Panc1 (cell line): Measurements from ENCODE around the gene SLC27A1. TPM values are rescaled to one million over a fixed set of nuclear protein-coding genes. Genes with fewer than 3 reads are reported as not detected.
"Not testable (repeated sequence)": the region's sequence is repeated elsewhere in the genome, so short reads cannot be mapped to it uniquely, and the experiment has no call there.

Source experiments
- ATAC-seq: fragments of 200-7000 bp; cut with Tn5 transposase; 2 replicates; pipeline ENCODE4 v1.9.1; 2020; ENCODE audit warnings: mild to moderate bottlenecking, moderate library complexity
- BruUV-seq: library from RNA; stranded (reverse); fragments of 400-500 nt; replicated peaks from 2 replicates; lab custom pipeline; 2021; lab: Mats Ljungman, UMichigan
- CTCF ChIA-PET: fragments of 300-600 bp; sonication (Branson Sonifier 250); formaldehyde crosslinking; loops from one replicate; lab custom pipeline; 2022; ENCODE audit warnings: antibody characterized with exemption; lab: Charles Lee
- POLR2A ChIA-PET: fragments of 300-600 bp; sonication (Branson Sonifier 250); formaldehyde crosslinking; loops from one replicate; lab custom pipeline; 2022; ENCODE audit warnings: antibody characterized with exemption; lab: Charles Lee
- DNase-seq: peaks from one replicate; pipeline ENCODE4 v3.0.0-alpha.2; 2010; ENCODE audit warnings: low read depth, low spot score
- H3K27ac ChIP-seq: 2 replicates; pipeline ENCODE4 v1.5.1; 2011; ENCODE audit warnings: mild to moderate bottlenecking, low read length, inconsistent platforms
- H3K27me3 ChIP-seq: fragments of 200-500 bp; sonication (Bioruptor generic); 2 replicates; pipeline ENCODE4 v1.6.0; 2014; ENCODE audit warnings: low read length, inconsistent platforms; ENCODE audit not compliant: control insufficient read depth, insufficient read depth
- H3K36me3 ChIP-seq: fragments of 200-500 bp; sonication (Bioruptor generic); 2 replicates; pipeline ENCODE4 v1.5.1; 2014; ENCODE audit warnings: inconsistent platforms, mild to moderate bottlenecking, low read length, moderate library complexity; ENCODE audit not compliant: control insufficient read depth, insufficient read depth
- H3K4me1 ChIP-seq: 2 replicates; pipeline ENCODE4 v1.5.1; 2011; ENCODE audit warnings: inconsistent platforms, mild to moderate bottlenecking, low read length, moderate library complexity; ENCODE audit not compliant: control insufficient read depth, insufficient read depth
- H3K4me3 ChIP-seq, 2 experiments: 2 replicates each; pipeline ENCODE4 v1.5.1; 2011 to 2012; ENCODE audit warnings: low read depth in 2 of 2, low read length in 2 of 2, mild to moderate bottlenecking in 2 of 2, inconsistent platforms in 1 of 2, moderate library complexity in 1 of 2
- H3K9me3 ChIP-seq: fragments of 200-500 bp; sonication (Bioruptor generic); 2 replicates; pipeline ENCODE4 v1.5.1; 2014; ENCODE audit warnings: low read depth, mild to moderate bottlenecking, inconsistent platforms, low read length, moderate library complexity; ENCODE audit not compliant: control insufficient read depth, insufficient read depth
- CTCF ChIP-seq: fragments of 450-650 bp; IDR thresholded peaks from 2 replicates; pipeline ENCODE4 v1.5.1; 2017; ENCODE audit warnings: mild to moderate bottlenecking
- POLR2AphosphoS5 ChIP-seq: IDR thresholded peaks from 2 replicates; pipeline ENCODE4 v1.6.1; 2012; ENCODE audit warnings: mild to moderate bottlenecking, low read depth, low read length, moderate library complexity
- SIN3A ChIP-seq: IDR thresholded peaks from 2 replicates; pipeline ENCODE4 v1.6.1; 2012; ENCODE audit warnings: low read depth, mild to moderate bottlenecking, low read length, moderate library complexity, borderline replicate concordance; ENCODE audit not compliant: insufficient read depth
- TCF7L2 ChIP-seq: IDR thresholded peaks from 2 replicates; pipeline ENCODE4 v1.6.1; 2011; ENCODE audit warnings: mild to moderate bottlenecking, low read depth, low read length, inconsistent platforms
- in situ Hi-C: cut with HindIII; loops from 2 replicates; pipeline ENCODE4 v1.10.0; 2016; ENCODE audit warnings: low sequenced_read_pairs, low pct_unique_long_range_greater_than_20kb
- intact Hi-C: fragments of 100-400 bp; cut with micrococcal nuclease; formaldehyde crosslinking; loops from one replicate; pipeline ENCODE4 v1.10.0; 2022; ENCODE audit not compliant: unreplicated experiment
- total RNA-seq: library from RNA; stranded (reverse); gene quantifications from one replicate; pipeline ENCODE4 v1.2.1, GENCODE V29; 2021; ENCODE audit not compliant: unreplicated experiment
- TF ChIP-seq, protein P1 (sequence below), 2 experiments: IDR thresholded peaks; 2 replicates each; pipeline ENCODE4 v1.6.1; 2011 to 2012; ENCODE audit warnings: low read depth in 2 of 2, control low read depth in 1 of 2, low read length in 1 of 2, mild to moderate bottlenecking in 1 of 2, moderate library complexity in 1 of 2; ENCODE audit not compliant: insufficient read depth in 1 of 2

The SLC27A1 gene
- total RNA-seq, 1 experiment from 2014 or later, result 5.4 TPM

GRCh38 chr19:17517898-17518297 lies 47.6 kb downstream of the SLC27A1 start:
- ATAC-seq, result no peak
- BruUV-seq, result no TSS peak
- Histone ChIP-seq H3K27me3 (no peaks in the 10 kb centered on the region), H3K36me3 (no peaks in the 10 kb centered on the region; the same call in 1 of the 2 replicates), H3K4me3 (no peak overlapping the region), H3K4me1 (no peaks in the 10 kb centered on the region), H3K9me3 (0 out of 2 replicates have a peak, but pooled peaks cover 2% of the 10 kb centered on the region), H3K27ac (no peak overlapping the region)
- in situ Hi-C loops, result no loop called here
- TF ChIP-seq CTCF (no peak), TCF7L2 (no peak), POLR2AphosphoS5 (no peak), SIN3A (no peak)
- TF ChIP-seq, protein P1, sequence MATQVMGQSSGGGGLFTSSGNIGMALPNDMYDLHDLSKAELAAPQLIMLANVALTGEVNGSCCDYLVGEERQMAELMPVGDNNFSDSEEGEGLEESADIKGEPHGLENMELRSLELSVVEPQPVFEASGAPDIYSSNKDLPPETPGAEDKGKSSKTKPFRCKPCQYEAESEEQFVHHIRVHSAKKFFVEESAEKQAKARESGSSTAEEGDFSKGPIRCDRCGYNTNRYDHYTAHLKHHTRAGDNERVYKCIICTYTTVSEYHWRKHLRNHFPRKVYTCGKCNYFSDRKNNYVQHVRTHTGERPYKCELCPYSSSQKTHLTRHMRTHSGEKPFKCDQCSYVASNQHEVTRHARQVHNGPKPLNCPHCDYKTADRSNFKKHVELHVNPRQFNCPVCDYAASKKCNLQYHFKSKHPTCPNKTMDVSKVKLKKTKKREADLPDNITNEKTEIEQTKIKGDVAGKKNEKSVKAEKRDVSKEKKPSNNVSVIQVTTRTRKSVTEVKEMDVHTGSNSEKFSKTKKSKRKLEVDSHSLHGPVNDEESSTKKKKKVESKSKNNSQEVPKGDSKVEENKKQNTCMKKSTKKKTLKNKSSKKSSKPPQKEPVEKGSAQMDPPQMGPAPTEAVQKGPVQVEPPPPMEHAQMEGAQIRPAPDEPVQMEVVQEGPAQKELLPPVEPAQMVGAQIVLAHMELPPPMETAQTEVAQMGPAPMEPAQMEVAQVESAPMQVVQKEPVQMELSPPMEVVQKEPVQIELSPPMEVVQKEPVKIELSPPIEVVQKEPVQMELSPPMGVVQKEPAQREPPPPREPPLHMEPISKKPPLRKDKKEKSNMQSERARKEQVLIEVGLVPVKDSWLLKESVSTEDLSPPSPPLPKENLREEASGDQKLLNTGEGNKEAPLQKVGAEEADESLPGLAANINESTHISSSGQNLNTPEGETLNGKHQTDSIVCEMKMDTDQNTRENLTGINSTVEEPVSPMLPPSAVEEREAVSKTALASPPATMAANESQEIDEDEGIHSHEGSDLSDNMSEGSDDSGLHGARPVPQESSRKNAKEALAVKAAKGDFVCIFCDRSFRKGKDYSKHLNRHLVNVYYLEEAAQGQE (IDR thresholded peaks at IDR 0.05; ENCODE audit: insufficient read depth in 1 of 2, low read depth in 2 of 2, low read length in 1 of 2), result no peak
- intact Hi-C loops, result no loop called here
- no peak for DNase-seq
- POLR2A ChIA-PET, result no interaction called here
- CTCF ChIA-PET, result no interaction called here

DNA sequence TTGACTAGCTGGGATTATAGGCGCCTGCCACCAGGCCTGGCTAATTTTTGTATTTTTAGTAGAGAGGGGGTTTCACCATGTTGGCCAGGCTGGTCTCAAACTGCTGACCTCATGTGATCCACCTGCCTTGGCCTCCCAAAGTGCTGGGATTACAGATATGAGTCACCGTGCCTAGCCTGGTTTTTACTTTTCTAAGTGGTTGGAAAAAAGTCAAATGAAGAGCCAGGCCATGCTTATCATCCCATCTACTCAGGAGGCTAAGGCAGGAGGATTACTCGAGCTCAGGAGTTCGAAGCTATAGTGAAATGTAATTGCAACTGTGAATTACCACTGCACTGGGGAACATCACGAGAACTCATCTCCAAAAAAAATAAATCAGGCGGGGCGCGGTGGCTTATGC lies 48.3 kb downstream of the SLC27A1 start:
- in situ Hi-C loops, H3K27ac ChIP-seq, H3K4me3 ChIP-seq, BruUV-seq, H3K27me3 ChIP-seq, CTCF ChIA-PET, intact Hi-C loops, H3K36me3 ChIP-seq, ATAC-seq, DNase-seq, H3K4me1 ChIP-seq, H3K9me3 ChIP-seq, POLR2A ChIA-PET: not testable (repeated sequence)

DNA sequence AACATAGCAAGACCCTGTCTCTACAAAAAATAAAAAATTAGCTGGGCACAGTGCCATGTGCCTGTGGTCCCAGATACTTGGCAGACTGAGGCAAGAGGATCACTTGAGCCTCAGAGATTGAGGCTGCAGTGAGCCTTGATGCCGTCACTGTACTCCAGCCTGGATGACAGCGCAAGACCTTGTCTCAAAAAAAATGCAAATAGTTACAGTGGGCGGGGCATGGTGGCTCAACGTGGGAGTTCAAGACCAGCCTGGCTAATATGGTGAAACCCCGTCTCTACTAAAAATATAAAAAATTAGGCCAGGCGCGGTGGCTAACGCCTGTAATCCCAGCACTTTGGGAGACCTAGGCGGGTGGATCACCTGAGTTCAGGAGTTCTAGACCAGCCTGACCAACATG lies 49.6 kb downstream of the SLC27A1 start:
- in situ Hi-C loops, result no loop called here
- Histone ChIP-seq H3K36me3 (no peaks in the 10 kb centered on the region; the same call in 1 of the 2 replicates), H3K27me3 (no peaks in the 10 kb centered on the region), H3K27ac (no peak overlapping the region), H3K4me1 (no peaks in the 10 kb centered on the region), H3K9me3 (0 out of 2 replicates have a peak, but pooled peaks cover 2% of the 10 kb centered on the region), H3K4me3 (no peak overlapping the region)
- POLR2A ChIA-PET, result interaction anchor here (0.6 kb wide), 1 partner anchor 8 kb away, joined by 4 read pairs; the partner anchor contains the start of gene PGLS
- BruUV-seq, result no TSS peak
- CTCF ChIA-PET, result interaction anchor here (0.6 kb wide), 1 partner anchor 8 kb away, joined by 3 read pairs; the partner anchor contains the start of gene PGLS
- no peak for DNase-seq
- no peak for ATAC-seq
- TF ChIP-seq, protein P1 (IDR thresholded peaks at IDR 0.05; ENCODE audit: insufficient read depth in 1 of 2, low read depth in 2 of 2, low read length in 1 of 2), result no peak
- no peak for TF ChIP-seq CTCF
- no peak for TF ChIP-seq SIN3A
- no peak for TF ChIP-seq POLR2AphosphoS5
- no peak for TF ChIP-seq TCF7L2
- intact Hi-C loops, result no loop called here
